ENCODE results near the gene RNU6-9. TPM values are rescaled to one million over a fixed set of nuclear protein-coding genes. Genes with fewer than 3 reads are reported as not detected.
"Not testable (repeated sequence)": the region's sequence is repeated elsewhere in the genome, so short reads cannot be mapped to it uniquely, and the experiment has no call there.

RNU6-9 gene
- total RNA-seq, 4 donors from 2014 or later, result not detected

GRCh38 chr19:873561-874041 lies 19.7 kb upstream of the RNU6-9 start:
- H3K9me3 ChIP-seq, result no peaks in the 10 kb centered on the region
- TF ChIP-seq CTCF (IDR thresholded peaks at IDR 0.05) (no peak), POLR2A (IDR thresholded peaks at IDR 0.05) (no peak), EP300 (IDR thresholded peaks at IDR 0.05) (no peak)
- WGBS, 2 donors, result 88 to 92% methylated on average over 13 to 22 of the region's 22 CpGs
- no peak overlapping the region for H3K4me3 ChIP-seq
- no peak for DNase-seq (ENCODE audit: low spot score in 2 of 2)
- H3K4me1 ChIP-seq, result peaks cover 0 to 36% (median 12%) of the 10 kb centered on the region in 4 donors
- H3K27me3 ChIP-seq, result no peaks in the 10 kb centered on the region
- H3K27ac ChIP-seq, result peak overlapping the region in 2 of 4 donors; percentile 33 to 78
- H3K36me3 ChIP-seq, result peaks cover 0 to 86% (median 0%) of the 10 kb centered on the region in 3 donors

DNA sequence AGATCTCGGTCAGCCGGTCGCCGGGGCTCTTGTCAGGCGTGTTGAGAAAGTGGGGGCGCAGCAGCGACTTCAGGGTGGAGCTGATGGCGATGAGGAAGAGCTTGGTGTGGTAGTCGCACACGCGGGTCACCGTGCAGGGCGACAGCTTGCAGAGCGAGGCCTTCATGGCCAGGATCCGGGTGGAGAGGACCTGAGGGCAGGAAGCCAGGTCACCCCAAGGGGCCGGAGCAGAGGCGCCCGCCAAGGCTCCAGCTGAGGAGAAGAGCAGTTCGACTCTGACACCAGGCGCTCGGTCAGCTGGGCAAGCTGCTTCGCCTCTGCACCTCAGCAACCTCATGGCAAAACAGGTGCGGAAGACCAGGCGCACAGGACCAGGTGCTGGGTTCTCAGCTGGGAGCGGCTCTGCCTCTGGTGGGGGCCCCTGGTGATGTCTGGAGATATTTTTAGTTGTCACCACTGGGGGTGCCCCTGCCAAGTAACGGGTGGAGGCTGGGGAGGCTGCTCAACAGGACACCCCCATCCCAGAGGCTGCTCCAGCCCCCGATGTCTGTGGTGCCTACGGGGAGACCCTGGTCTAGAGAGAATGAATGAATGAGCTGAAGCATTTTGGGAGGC lies 17.9 kb upstream of the RNU6-9 start:
- TF ChIP-seq EP300 (IDR thresholded peaks at IDR 0.05), result no peak
- no peak for TF ChIP-seq CTCF (IDR thresholded peaks at IDR 0.05)
- no peak for TF ChIP-seq POLR2A (IDR thresholded peaks at IDR 0.05)
- Histone ChIP-seq H3K27me3 (no peaks in the 10 kb centered on the region), H3K4me3 (no peak overlapping the region), H3K4me1 (peaks cover 0 to 19% (median 3%) of the 10 kb centered on the region in 4 donors), H3K27ac (no peak overlapping the region), H3K9me3 (no peaks in the 10 kb centered on the region), H3K36me3 (peaks cover 0 to 85% (median 5%) of the 10 kb centered on the region in 3 donors)
- 88 to 93% methylated on average over 22 to 28 of the region's 28 CpGs for WGBS, 2 donors
- no peak for DNase-seq (ENCODE audit: low spot score in 2 of 2)

- no peak for DNase-seq (ENCODE audit: low spot score in 2 of 2)
- no peak overlapping the region for H3K4me3 ChIP-seq
- no peak overlapping the region for H3K27ac ChIP-seq
- TF ChIP-seq CTCF (IDR thresholded peaks at IDR 0.05) (no peak), EP300 (IDR thresholded peaks at IDR 0.05) (no peak), POLR2A (IDR thresholded peaks at IDR 0.05) (no peak)
- peaks cover 0 to 85% (median 10%) of the 10 kb centered on the region in 3 donors for H3K36me3 ChIP-seq
- H3K9me3 ChIP-seq, result no peaks in the 10 kb centered on the region
- H3K27me3 ChIP-seq, result no peaks in the 10 kb centered on the region
- WGBS, 2 donors, result 64 to 71% methylated on average over 18 of the region's 18 CpGs
- peaks cover 0 to 16% (median 3%) of the 10 kb centered on the region in 4 donors for H3K4me1 ChIP-seq
These were observed 17.2 kb upstream of the RNU6-9 start for GRCh38 chr19:876089-876488.

DNA sequence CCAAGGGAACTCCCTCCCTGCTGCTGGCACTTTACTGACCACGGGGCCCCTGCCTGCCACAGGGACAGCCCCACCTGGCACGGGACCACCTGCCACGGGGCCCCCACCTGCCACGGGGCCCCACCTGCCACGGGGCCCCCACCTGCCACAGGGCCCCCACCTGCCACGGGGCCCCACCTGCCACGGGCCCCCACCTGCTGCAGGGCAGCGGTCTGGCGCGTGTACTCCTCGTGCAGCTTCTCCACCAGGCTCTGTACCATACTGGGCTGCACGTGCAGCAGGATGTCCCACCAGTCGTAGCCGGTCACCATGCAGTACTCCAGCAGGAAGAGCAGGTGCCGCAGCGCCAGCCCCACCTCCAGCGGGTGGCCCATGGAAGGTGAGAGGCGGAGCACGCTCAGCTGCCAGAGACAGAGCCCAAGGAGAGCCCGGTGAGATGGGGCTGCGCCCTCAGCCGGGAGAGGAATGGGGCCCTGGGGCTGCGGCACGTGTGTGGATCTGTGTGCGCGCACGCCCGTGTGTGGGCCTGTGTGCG lies 16.4 kb upstream of the RNU6-9 start:
- Histone ChIP-seq H3K4me3 (no peak overlapping the region), H3K27me3 (no peaks in the 10 kb centered on the region), H3K27ac (no peak overlapping the region), H3K9me3 (no peaks in the 10 kb centered on the region), H3K36me3 (peaks cover 0 to 88% (median 14%) of the 10 kb centered on the region in 3 donors), H3K4me1 (peaks cover 0 to 15% (median 3%) of the 10 kb centered on the region in 4 donors)
- 92 to 93% methylated on average over 22 to 27 of the region's 29 CpGs for WGBS, 2 donors
- TF ChIP-seq EP300 (IDR thresholded peaks at IDR 0.05) (no peak), CTCF (IDR thresholded peaks at IDR 0.05) (no peak), POLR2A (IDR thresholded peaks at IDR 0.05) (no peak)
- no peak for DNase-seq (ENCODE audit: low spot score in 2 of 2)

DNA sequence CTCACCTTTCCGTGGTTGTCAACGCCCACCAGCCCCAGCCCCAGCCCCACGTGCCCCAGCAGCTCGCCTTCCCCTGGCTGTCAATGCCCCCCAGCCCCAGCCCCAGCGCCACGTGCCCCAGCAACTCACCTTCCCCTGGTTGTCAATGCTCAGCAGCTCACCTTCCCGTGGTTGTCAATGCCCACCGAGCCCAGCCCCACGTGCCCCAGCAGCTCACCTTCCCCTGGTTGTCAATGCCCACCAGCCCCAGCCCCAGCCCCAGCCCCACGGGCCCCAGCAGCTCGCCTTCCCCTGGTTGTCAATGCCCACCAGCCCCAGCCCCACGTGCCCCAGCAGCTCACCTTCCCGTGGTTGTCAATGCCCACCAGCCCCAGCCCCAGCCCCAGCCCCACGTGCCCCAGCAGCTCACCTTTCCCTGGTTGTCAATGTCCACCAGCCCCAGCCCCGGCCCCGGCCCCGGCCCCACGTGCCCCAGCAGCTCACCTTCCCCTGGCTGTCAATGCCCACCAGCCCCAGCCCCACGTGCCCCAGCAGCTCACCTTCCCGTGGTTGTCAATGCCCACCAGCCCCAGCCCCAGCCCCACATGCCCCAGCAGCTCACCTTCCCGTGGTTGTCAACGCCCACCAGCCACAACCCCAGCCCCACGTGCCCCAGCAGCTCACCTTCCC lies 15.2 kb upstream of the RNU6-9 start:
- WGBS, 2 donors, result 87 to 91% methylated on average over 8 to 15 of the region's 23 CpGs
- H3K27me3 ChIP-seq; H3K4me3 ChIP-seq; H3K9me3 ChIP-seq; DNase-seq (ENCODE audit: low spot score in 2 of 2); H3K27ac ChIP-seq; H3K4me1 ChIP-seq: not testable (repeated sequence)
- H3K36me3 ChIP-seq, result peaks cover 0 to 92% (median 17%) of the 10 kb centered on the region in 3 donors

DNA sequence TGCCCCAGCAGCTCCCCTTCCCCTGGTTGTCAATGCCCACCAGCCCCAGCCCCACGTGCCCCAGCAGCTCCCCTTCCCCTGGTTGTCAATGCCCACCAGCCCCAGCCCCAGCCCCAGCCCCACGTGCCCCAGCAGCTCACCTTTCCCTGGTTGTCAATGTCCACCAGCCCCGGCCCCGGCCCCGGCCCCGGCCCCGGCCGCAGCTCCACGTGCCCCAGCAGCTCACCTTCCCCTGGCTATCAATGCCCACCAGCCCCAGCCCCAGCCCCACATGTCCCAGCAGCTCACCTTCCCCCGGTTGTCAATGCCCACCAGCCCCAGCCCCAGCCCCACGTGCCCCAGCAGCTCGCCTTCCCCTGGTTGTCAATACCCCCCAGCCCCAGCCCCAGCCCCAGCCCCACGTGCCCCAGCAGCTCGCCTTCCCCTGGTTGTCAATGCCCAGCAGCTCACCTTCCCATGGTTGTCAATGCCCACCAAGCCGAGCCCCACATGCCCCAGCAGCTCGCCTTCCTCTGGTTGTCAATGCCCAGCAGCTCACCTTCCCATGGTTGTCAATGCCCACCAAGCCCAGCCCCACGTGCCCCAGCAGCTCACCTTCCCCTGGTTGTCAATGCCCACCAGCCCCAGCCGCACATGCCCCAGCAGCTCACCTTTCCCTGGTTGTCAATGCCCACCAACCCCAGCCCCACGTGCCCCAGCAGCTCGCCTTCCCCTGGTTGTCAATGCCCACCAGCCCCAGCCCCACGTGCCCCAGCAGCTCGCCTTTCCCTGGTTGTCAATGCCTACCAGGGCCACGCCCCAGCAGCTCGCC lies 14.3 kb upstream of the RNU6-9 start:
- not testable (repeated sequence) for H3K9me3 ChIP-seq; H3K27ac ChIP-seq; DNase-seq (ENCODE audit: low spot score in 2 of 2); H3K27me3 ChIP-seq; H3K4me3 ChIP-seq; H3K4me1 ChIP-seq
- WGBS, 2 donors, result 81 to 90% methylated on average over 15 to 18 of the region's 24 CpGs
- H3K36me3 ChIP-seq, result peaks cover 0 to 92% (median 17%) of the 10 kb centered on the region in 3 donors

Measured in tibial nerve (tissue), 4 donors.